B cell (primary cell): ENCODE results near the gene RECK. TPM values are rescaled to one million over a fixed set of nuclear protein-coding genes. Genes with fewer than 3 reads are reported as not detected.

Experiments used
- ATAC-seq: fragments of 200-7000 bp; cut with Tn5 transposase; one replicate; pipeline ENCODE4 v1.10.0; 2021; ENCODE audit warnings: low read depth, mild to moderate bottlenecking, moderate number of reproducible peaks, moderate library complexity
- CTCF ChIA-PET: fragments of 350-600 bp; sonication (Branson Sonifier 250); formaldehyde crosslinking; loops from one replicate; lab custom pipeline; 2021; ENCODE audit warnings: antibody characterized with exemption, inconsistent platforms; lab: Charles Lee
- POLR2A ChIA-PET: fragments of 350-600 bp; sonication (Branson Sonifier 250); formaldehyde crosslinking; loops from one replicate; lab custom pipeline; 2021; ENCODE audit warnings: antibody characterized with exemption; lab: Charles Lee
- DNase-seq: peaks from one replicate; pipeline ENCODE4 v3.0.0; 2013
- H2AFZ ChIP-seq: 2 replicates; pipeline ENCODE4 v1.6.1; 2012; ENCODE audit warnings: mild to moderate bottlenecking, low read depth, low read length; ENCODE audit not compliant: insufficient read depth, poor library complexity, severe bottlenecking
- H3K27ac ChIP-seq, 2 donors: 1 replicate in 1 of 2; 2 replicates in 1 of 2; pipeline ENCODE4 v1.5.1; 2012 to 2013; ENCODE audit warnings: low read length in 2 of 2, mild to moderate bottlenecking in 2 of 2, moderate library complexity in 1 of 2
- H3K27me3 ChIP-seq, 4 experiments: fragments of 200-600 bp in 1 of 4; sonication (generic) in 1 of 4; replicated peaks in 1 of 4; 1 replicate in 2 of 4; 2 replicates in 2 of 4; pipeline versions ENCODE4 v1.6.1 to v1.7.0; 2013 to 2016; ENCODE audit warnings: low read length in 3 of 4, mild to moderate bottlenecking in 2 of 4, mixed read lengths in 1 of 4, moderate library complexity in 1 of 4; ENCODE audit not compliant: insufficient read depth in 4 of 4, control insufficient read depth in 3 of 4; ENCODE audit errors: control extremely low read depth in 1 of 4
- H3K36me3 ChIP-seq, 2 experiments: replicated peaks in 1 of 2; 1 replicate in 1 of 2; 2 replicates in 1 of 2; pipeline versions ENCODE4 v1.6.1 to v1.7.1; 2013; ENCODE audit warnings: low read length in 1 of 2; ENCODE audit not compliant: insufficient read depth in 2 of 2, control insufficient read depth in 1 of 2; ENCODE audit errors: control extremely low read depth in 1 of 2, extremely low read depth in 1 of 2
- H3K4me1 ChIP-seq, 2 donors: fragments of 200-600 bp in 1 of 2; sonication (generic) in 1 of 2; 1 replicate in 1 of 2; 2 replicates in 1 of 2; pipeline versions ENCODE4 v1.5.1 to v1.6.1; 2013 to 2017; ENCODE audit warnings: low read length in 2 of 2; ENCODE audit not compliant: control insufficient read depth in 2 of 2, insufficient read depth in 2 of 2
- H3K4me2 ChIP-seq: replicated peaks from 2 replicates; pipeline ENCODE3; 2012; ENCODE audit warnings: mild to moderate bottlenecking, low read depth, low read length; ENCODE audit not compliant: poor library complexity, severe bottlenecking
- H3K4me3 ChIP-seq, 5 experiments: fragments of 200-600 bp in 1 of 5; sonication (generic) in 1 of 5; 1 replicate in 3 of 5; 2 replicates in 2 of 5; pipeline versions ENCODE4 v1.5.1 to v1.7.0; 2011 to 2016; ENCODE audit warnings: low read length in 4 of 5, mild to moderate bottlenecking in 4 of 5, low read depth in 2 of 5, control low read depth in 1 of 5, moderate library complexity in 1 of 5; ENCODE audit not compliant: insufficient read depth in 1 of 5; ENCODE audit errors: control extremely low read depth in 1 of 5, extremely low read depth in 1 of 5
- H3K79me2 ChIP-seq: fragments of 200-600 bp; sonication (generic); one replicate; pipeline ENCODE4 v1.6.0; 2016; ENCODE audit warnings: low read length; ENCODE audit not compliant: control insufficient read depth, insufficient read depth
- H3K9ac ChIP-seq: fragments of 200-600 bp; sonication (generic); 2 replicates; pipeline ENCODE4 v1.6.1; 2017; ENCODE audit warnings: mild to moderate bottlenecking, low read length, moderate library complexity
- H3K9me3 ChIP-seq, 3 donors: one replicate each; pipeline versions ENCODE4 v1.6.1 to v1.7.1; 2013; ENCODE audit warnings: low read length in 2 of 3; ENCODE audit not compliant: control insufficient read depth in 2 of 3, insufficient read depth in 1 of 3; ENCODE audit errors: control extremely low read depth in 1 of 3
- H4K20me1 ChIP-seq: 2 replicates; pipeline ENCODE4 v1.6.0; 2012; ENCODE audit warnings: mild to moderate bottlenecking, low read length; ENCODE audit not compliant: insufficient read depth, control insufficient read depth, poor library complexity, severe bottlenecking
- H3K27ac Mint-ChIP-seq: one replicate; pipeline ENCODE4 v1.8.0; 2021; ENCODE audit warnings: mixed read lengths
- H3K27me3 Mint-ChIP-seq: one replicate; pipeline ENCODE4 v1.8.0; 2021; ENCODE audit warnings: mixed read lengths
- H3K4me1 Mint-ChIP-seq: one replicate; pipeline ENCODE4 v1.8.0; 2021; ENCODE audit warnings: mixed read lengths
- H3K4me3 Mint-ChIP-seq: one replicate; pipeline ENCODE4 v1.8.0; 2021; ENCODE audit warnings: mixed read lengths
- H3K9me3 Mint-ChIP-seq: one replicate; pipeline ENCODE4 v1.8.0; 2022; ENCODE audit warnings: mixed read lengths; ENCODE audit not compliant: insufficient read depth
- EZH2 ChIP-seq: IDR thresholded peaks from 2 replicates; pipeline ENCODE4 v1.6.1; 2012; ENCODE audit warnings: borderline replicate concordance, low read depth, mild to moderate bottlenecking, moderate library complexity, low read length; ENCODE audit not compliant: insufficient read depth, poor library complexity, severe bottlenecking
- WGBS: methylation state at CpG from one replicate; pipeline ENCODE4 v1.1.5; 2013; ENCODE audit warnings: missing lambda C conversion rate; ENCODE audit not compliant: insufficient coverage; 5-methylcytosine and 5-hydroxymethylcytosine counted together
- intact Hi-C: fragments of 100-400 bp; cut with micrococcal nuclease; formaldehyde crosslinking; loops from one replicate; pipeline ENCODE4 v1.10.0; 2022
- polyA plus RNA-seq: library from polyadenylated mRNA; depleted of rRNA; stranded (reverse); fragments of >200 nt; gene quantifications from 2 replicates; pipeline ENCODE4 v1.2.3, GENCODE V29; 2012
- total RNA-seq, 2 donors: library from RNA; stranded (reverse); fragments of 120-200 nt in 1 of 2; gene quantifications; 1 replicate in 1 of 2; 2 replicates in 1 of 2; pipeline versions ENCODE4 v1.2.3 to v1.2.4, GENCODE V29; 2013 to 2022
- TF ChIP-seq, protein P1 (sequence below): fragments of 200-600 bp; IDR thresholded peaks from one replicate; pipeline ENCODE4 v1.8.0; 2022; ENCODE audit warnings: antibody characterized with exemption, mild to moderate bottlenecking

The RECK gene
- total and polyA plus RNA-seq, 2 donors (not counting 1 experiment from before 2014, with no cell fraction given): 5.6 to 7.7 TPM

DNA sequence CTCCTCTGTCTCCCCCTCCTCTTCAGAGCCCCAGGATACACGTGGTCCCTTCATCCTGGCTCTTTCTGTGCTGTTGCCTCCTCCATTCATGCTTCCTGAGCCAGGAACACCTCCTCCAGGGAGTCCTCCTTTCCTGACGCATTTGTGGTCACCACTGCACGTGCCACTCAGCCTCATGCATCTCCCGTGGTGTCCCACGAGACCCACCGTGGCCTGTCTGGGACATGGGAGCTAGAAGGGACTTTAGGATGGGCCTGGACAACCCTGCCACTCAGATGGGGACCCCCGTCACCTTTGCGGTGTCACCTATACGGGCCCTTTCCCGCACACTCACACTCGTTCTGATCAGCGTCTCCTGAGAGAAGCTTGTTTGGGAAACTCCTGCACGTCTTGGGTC lies 106.5 kb downstream of the RECK start:
- H3K27ac ChIP-seq: peak overlapping the region; percentile 85 to 92
- H3K4me3 ChIP-seq: peak overlapping the region; percentile 43 to 83 (median 80)
- peaks cover 80% of the 10 kb centered on the region for H3K79me2 ChIP-seq
- Mint-ChIP-seq H3K27me3 (no peaks in the 10 kb centered on the region), H3K4me1 (peaks cover 93% of the 10 kb centered on the region), H3K4me3 (peak overlapping the region; percentile 93), H3K9me3 (no peaks in the 10 kb centered on the region), H3K27ac (peak overlapping the region; percentile 99)
- peaks cover 22% of the 10 kb centered on the region for H4K20me1 ChIP-seq
- intact Hi-C loops: loop anchor here (1.0 kb wide), 1 partner anchor 8 kb away; no protein-coding TSS in a partner anchor
- ChIA-PET POLR2A (interaction anchor here (1.0 to 1.9 kb wide), 2 partner anchors 9 to 48 kb away, joined by 3 to 6 read pairs; partner anchors contain the start of gene CLTA), CTCF (interaction anchor here (1.2 to 3.4 kb wide), 5 partner anchors 10 to 47 kb away, joined by 3 to 31 read pairs (median 17); partner anchors contain the start of gene CLTA)
- H2AFZ ChIP-seq: peak overlapping the region; percentile 61
- peak; percentile 37 for DNase-seq
- 23% methylated on average over 6 of the region's 13 CpGs for WGBS
- peak overlapping the region; percentile 75 for H3K9ac ChIP-seq
- H3K27me3 ChIP-seq: no peaks in the 10 kb centered on the region
- H3K36me3 ChIP-seq: peaks cover 0 to 25% of the 10 kb centered on the region in 2 experiments
- no peak for ATAC-seq
- peak overlapping the region; percentile 95 for H3K4me2 ChIP-seq
- TF ChIP-seq, protein P1, sequence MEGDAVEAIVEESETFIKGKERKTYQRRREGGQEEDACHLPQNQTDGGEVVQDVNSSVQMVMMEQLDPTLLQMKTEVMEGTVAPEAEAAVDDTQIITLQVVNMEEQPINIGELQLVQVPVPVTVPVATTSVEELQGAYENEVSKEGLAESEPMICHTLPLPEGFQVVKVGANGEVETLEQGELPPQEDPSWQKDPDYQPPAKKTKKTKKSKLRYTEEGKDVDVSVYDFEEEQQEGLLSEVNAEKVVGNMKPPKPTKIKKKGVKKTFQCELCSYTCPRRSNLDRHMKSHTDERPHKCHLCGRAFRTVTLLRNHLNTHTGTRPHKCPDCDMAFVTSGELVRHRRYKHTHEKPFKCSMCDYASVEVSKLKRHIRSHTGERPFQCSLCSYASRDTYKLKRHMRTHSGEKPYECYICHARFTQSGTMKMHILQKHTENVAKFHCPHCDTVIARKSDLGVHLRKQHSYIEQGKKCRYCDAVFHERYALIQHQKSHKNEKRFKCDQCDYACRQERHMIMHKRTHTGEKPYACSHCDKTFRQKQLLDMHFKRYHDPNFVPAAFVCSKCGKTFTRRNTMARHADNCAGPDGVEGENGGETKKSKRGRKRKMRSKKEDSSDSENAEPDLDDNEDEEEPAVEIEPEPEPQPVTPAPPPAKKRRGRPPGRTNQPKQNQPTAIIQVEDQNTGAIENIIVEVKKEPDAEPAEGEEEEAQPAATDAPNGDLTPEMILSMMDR: no peak
- no peak for TF ChIP-seq EZH2
- peaks cover 0 to 9% (median 5%) of the 10 kb centered on the region in 3 donors for H3K9me3 ChIP-seq
- peaks cover 63 to 77% of the 10 kb centered on the region in 2 donors for H3K4me1 ChIP-seq
